Hepatocyte (in vitro differentiated cells): Measurements from ENCODE around the gene GPR132. TPM values are rescaled to one million over a fixed set of nuclear protein-coding genes. Genes with fewer than 3 reads are reported as not detected.
"Not testable (repeated sequence)": the region's sequence is repeated elsewhere in the genome, so short reads cannot be mapped to it uniquely, and the experiment has no call there.

Experiments
- DNase-seq: peaks from one replicate; pipeline ENCODE4 v3.0.0-alpha.2; 2016; ENCODE audit warnings: low spot score
- H2AFZ ChIP-seq: fragments of 200-600 bp; sonication (generic); 2 replicates; pipeline ENCODE4 v1.6.0; 2016; ENCODE audit warnings: antibody characterized with exemption, mild to moderate bottlenecking
- H3K27ac ChIP-seq: fragments of 200-600 bp; sonication (generic); 2 replicates; pipeline ENCODE4 v1.5.1; 2016; ENCODE audit warnings: mild to moderate bottlenecking
- H3K27me3 ChIP-seq: fragments of 200-600 bp; sonication (generic); 2 replicates; pipeline ENCODE4 v1.6.1; 2016
- H3K36me3 ChIP-seq: fragments of 200-600 bp; sonication (generic); replicated peaks from 2 replicates; pipeline ENCODE4 v1.5.1; 2016; ENCODE audit warnings: low read depth; ENCODE audit not compliant: insufficient read depth
- H3K4me1 ChIP-seq: fragments of 200-600 bp; sonication (generic); 2 replicates; pipeline ENCODE4 v1.5.1; 2016; ENCODE audit warnings: mild to moderate bottlenecking, moderate library complexity; ENCODE audit not compliant: insufficient read depth
- H3K4me2 ChIP-seq: fragments of 200-600 bp; sonication (generic); 2 replicates; pipeline ENCODE4 v1.6.0; 2016
- H3K4me3 ChIP-seq: fragments of 200-600 bp; sonication (generic); 2 replicates; pipeline ENCODE4 v1.5.1; 2016; ENCODE audit warnings: mild to moderate bottlenecking
- H3K79me2 ChIP-seq: fragments of 200-600 bp; sonication (generic); 2 replicates; pipeline ENCODE4 v1.6.0; 2017; ENCODE audit warnings: mild to moderate bottlenecking
- H3K9me2 ChIP-seq: fragments of 200-600 bp; sonication (generic); replicated peaks from 2 replicates; pipeline ENCODE4 v1.6.0; 2017; ENCODE audit warnings: mild to moderate bottlenecking; ENCODE audit not compliant: insufficient read depth
- H3K9me3 ChIP-seq: fragments of 200-600 bp; sonication (generic); 2 replicates; pipeline ENCODE4 v1.5.1; 2016; ENCODE audit warnings: low read depth, mild to moderate bottlenecking
- H4K20me1 ChIP-seq: fragments of 200-600 bp; sonication (generic); 2 replicates; pipeline ENCODE4 v1.6.0; 2016; ENCODE audit warnings: mild to moderate bottlenecking; ENCODE audit not compliant: insufficient read depth, poor library complexity, severe bottlenecking
- EZH2 ChIP-seq: fragments of 200-600 bp; sonication (generic); IDR thresholded peaks from 2 replicates; pipeline ENCODE4 v1.6.1; 2016; ENCODE audit warnings: antibody characterized with exemption, mild to moderate bottlenecking, borderline replicate concordance
- EZH2phosphoT487 ChIP-seq: fragments of 200-600 bp; sonication (generic); IDR thresholded peaks from one replicate; pipeline ENCODE4 v1.6.1; 2018; ENCODE audit warnings: antibody characterized with exemption, mild to moderate bottlenecking, low read depth, moderate library complexity; ENCODE audit not compliant: unreplicated experiment, severe bottlenecking
- WGBS: methylation state at CpG from one replicate; pipeline ENCODE4 v1.1.6; 2016; ENCODE audit warnings: low lambda C conversion rate; ENCODE audit errors: missing lambda C conversion rate; 5-methylcytosine and 5-hydroxymethylcytosine counted together
- polyA plus RNA-seq: library from polyadenylated mRNA; unstranded; fragments of >200 nt; fragmentation: Nextera tagmentation; extraction: Ambion mirVana; gene quantifications from 2 replicates; pipeline ENCODE4 v1.2.1, GENCODE V29; 2016
- total RNA-seq: library from RNA; depleted of rRNA; stranded (reverse); fragments of >200 nt; gene quantifications from 2 replicates; pipeline ENCODE4 v1.2.3, GENCODE V29; 2014
- TF ChIP-seq, protein P1 (sequence below): fragments of 200-600 bp; sonication (generic); IDR thresholded peaks from 2 replicates; pipeline ENCODE4 v1.5.1; 2016; ENCODE audit warnings: antibody characterized with exemption, mild to moderate bottlenecking; ENCODE audit not compliant: poor library complexity

Gene GPR132
- total and polyA plus RNA-seq, 2 experiments from 2014 or later, result 0.41 to 0.83 TPM

DNA sequence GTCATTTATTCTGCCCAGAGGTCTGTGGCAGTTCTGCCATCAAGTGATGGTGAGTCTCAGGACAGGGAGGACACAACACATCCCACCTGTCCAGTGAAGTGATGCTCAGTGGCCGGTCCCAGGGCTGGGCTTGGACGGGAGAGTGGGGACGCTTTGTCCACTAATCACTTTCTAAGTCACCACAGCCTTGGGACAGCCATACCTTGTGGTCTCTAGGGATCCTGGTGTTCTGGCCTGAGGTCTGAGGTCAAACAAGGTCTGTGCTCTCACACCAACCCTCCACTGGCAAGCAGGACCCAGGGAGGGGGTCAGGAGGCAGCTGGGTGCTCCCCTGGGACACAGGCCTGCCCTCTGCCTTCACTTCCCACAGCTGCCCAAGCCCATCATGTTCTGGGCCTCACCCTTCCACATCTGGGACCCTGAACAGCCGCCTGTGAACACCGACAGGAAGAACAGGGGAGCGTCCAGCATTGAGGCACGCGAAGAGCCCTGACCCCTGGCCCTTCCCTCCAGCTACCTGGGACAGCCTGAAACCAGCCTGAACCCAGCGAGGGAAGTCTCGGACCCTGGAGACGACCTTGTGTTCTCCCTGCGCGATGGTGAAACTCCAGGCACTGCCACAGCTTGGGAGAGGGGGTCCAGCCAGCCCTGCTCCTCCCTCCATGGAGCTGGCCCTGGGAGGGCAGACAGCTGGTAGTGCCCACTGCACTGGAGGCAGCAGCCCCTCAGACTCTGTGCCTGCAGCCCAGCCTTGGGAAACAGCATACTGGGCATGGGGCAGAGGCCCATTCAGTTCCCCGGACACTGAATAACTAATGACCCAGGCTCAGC lies 19.7 kb upstream of the GPR132 start:
- peaks cover 5% of the 10 kb centered on the region for H4K20me1 ChIP-seq
- H3K36me3 ChIP-seq, result no peaks in the 10 kb centered on the region
- no peak overlapping the region for H3K4me2 ChIP-seq
- no peak for DNase-seq
- no peaks in the 10 kb centered on the region for H3K79me2 ChIP-seq
- TF ChIP-seq EZH2phosphoT487, result no peak
- TF ChIP-seq EZH2, result no peak
- TF ChIP-seq, protein P1, sequence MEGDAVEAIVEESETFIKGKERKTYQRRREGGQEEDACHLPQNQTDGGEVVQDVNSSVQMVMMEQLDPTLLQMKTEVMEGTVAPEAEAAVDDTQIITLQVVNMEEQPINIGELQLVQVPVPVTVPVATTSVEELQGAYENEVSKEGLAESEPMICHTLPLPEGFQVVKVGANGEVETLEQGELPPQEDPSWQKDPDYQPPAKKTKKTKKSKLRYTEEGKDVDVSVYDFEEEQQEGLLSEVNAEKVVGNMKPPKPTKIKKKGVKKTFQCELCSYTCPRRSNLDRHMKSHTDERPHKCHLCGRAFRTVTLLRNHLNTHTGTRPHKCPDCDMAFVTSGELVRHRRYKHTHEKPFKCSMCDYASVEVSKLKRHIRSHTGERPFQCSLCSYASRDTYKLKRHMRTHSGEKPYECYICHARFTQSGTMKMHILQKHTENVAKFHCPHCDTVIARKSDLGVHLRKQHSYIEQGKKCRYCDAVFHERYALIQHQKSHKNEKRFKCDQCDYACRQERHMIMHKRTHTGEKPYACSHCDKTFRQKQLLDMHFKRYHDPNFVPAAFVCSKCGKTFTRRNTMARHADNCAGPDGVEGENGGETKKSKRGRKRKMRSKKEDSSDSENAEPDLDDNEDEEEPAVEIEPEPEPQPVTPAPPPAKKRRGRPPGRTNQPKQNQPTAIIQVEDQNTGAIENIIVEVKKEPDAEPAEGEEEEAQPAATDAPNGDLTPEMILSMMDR, result no peak
- WGBS, result 88% methylated on average over 14 of the region's 14 CpGs
- no peak overlapping the region for H2AFZ ChIP-seq
- H3K4me1 ChIP-seq, result peaks cover 18% of the 10 kb centered on the region
- no peaks in the 10 kb centered on the region for H3K9me2 ChIP-seq
- H3K27me3 ChIP-seq, result no peaks in the 10 kb centered on the region
- no peaks in the 10 kb centered on the region for H3K9me3 ChIP-seq
- no peak overlapping the region for H3K27ac ChIP-seq
- H3K4me3 ChIP-seq, result no peak overlapping the region

DNA sequence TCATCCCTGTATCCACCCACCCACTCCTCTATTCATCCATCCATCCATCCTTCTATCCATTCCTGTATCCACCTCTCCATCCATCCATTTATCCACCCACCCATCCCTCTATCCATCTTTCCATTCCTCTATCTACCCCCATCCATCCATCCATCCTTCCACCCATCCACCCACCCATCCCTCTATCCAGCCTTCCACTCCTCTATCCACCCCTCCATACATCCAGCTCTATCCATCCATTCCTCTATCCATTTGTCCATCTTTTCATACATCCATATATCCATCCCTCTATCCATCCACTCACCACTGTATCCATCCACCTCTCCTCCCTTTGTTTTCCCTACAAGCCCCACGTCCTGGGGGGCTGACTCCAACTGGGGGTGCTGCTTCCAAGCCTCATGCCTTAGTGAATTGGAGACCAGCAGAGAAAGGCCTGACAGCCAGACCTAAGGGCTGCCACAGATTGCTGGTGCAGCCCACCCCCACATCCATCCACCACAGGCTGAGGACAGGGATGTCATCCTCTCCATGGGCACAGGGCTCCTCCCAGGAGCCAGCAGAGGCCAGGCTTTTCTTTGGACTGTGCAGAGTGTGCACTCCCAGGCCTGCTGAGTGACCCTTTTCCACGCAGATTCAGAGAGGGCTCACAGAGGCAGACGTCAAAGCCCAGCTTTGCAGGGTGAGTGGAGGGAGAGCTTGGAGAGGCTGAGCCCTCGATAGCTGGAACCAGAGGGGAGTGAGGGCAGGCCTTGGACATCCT lies 18.9 kb upstream of the GPR132 start:
- H3K79me2 ChIP-seq, result no peaks in the 10 kb centered on the region

DNA sequence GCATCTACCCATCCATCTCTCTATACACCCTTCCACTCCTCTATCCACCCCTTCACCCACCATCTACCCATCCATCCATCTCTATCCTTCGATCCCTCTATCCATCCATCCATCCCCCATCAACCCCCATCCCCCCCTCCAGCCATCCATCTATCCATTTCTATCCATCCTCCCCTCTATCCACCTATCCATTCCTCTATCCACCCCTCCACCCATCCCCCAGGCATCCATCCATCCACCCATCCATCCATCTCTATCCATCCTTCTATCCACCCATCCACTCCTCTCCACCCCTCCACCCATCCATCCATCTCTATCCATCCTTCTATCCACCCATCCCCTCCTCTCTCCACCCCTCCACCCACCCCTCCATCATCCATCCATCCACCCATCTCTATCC lies 17.5 kb upstream of the GPR132 start:
- Histone ChIP-seq H3K27me3 (no peaks in the 10 kb centered on the region), H3K79me2 (no peaks in the 10 kb centered on the region), H3K4me2 (no peak overlapping the region), H3K4me1 (peaks cover under 1% of the 10 kb centered on the region), H3K27ac (no peak overlapping the region), H3K9me2 (no peaks in the 10 kb centered on the region), H3K4me3 (no peak overlapping the region), H3K36me3 (no peaks in the 10 kb centered on the region), H3K9me3 (no peaks in the 10 kb centered on the region), H4K20me1 (no peaks in the 10 kb centered on the region), H2AFZ (no peak overlapping the region)
- no CpG with 5 or more reads among the region's 1 CpG for WGBS
- no peak for DNase-seq
- TF ChIP-seq EZH2, result no peak
- TF ChIP-seq, protein P1, result no peak
- no peak for TF ChIP-seq EZH2phosphoT487

More for the DNA sequence above, 18.9 kb upstream of the GPR132 start:
- H3K4me3 ChIP-seq, result no peak overlapping the region
- H3K27me3 ChIP-seq, result no peaks in the 10 kb centered on the region
- no peak overlapping the region for H3K4me2 ChIP-seq
- no peak overlapping the region for H2AFZ ChIP-seq
- no peaks in the 10 kb centered on the region for H3K9me2 ChIP-seq
- DNase-seq, result no peak
- peaks cover 15% of the 10 kb centered on the region for H3K4me1 ChIP-seq
- H3K36me3 ChIP-seq, result no peaks in the 10 kb centered on the region
- WGBS, result 68% methylated on average over 4 of the region's 4 CpGs
- no peak for TF ChIP-seq EZH2phosphoT487
- TF ChIP-seq EZH2, result no peak
- TF ChIP-seq, protein P1, result no peak
- no peak overlapping the region for H3K27ac ChIP-seq
- peaks cover under 1% of the 10 kb centered on the region for H4K20me1 ChIP-seq
- no peaks in the 10 kb centered on the region for H3K9me3 ChIP-seq

DNA sequence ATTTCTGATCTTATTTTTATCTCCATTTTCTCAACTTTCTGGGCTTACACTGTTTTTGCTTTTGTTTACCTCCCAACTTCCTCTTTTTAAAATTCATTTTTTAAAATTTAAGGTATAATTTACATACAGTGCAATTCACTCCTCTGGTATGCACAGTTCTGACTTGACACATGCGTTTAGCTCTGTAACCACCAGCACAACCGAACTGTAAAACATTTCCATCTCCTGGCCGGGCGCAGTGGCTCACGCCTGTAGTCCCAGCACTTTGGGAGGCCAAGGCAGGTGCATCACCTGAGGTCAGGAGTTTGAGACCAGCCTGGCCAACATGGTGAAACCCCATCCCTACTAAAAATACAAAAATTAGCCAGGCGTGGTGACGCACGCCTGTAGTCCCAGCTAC lies 16.2 kb upstream of the GPR132 start:
- DNase-seq, result not testable (repeated sequence)

More for the DNA sequence above, 16.2 kb upstream of the GPR132 start:
- H3K4me1 ChIP-seq, H3K4me3 ChIP-seq, H3K4me2 ChIP-seq, H3K79me2 ChIP-seq, H3K9me2 ChIP-seq, H3K27me3 ChIP-seq, H3K9me3 ChIP-seq, H2AFZ ChIP-seq, H3K36me3 ChIP-seq, H3K27ac ChIP-seq, H4K20me1 ChIP-seq: not testable (repeated sequence)
- WGBS, result 88% methylated on average over 8 of the region's 8 CpGs
